HFF-Myc (cell line): Measurements from ENCODE around the gene AKT2.
A peak's percentile ranks its signal among the peaks of the same experiment; 100 is the strongest.
"Not testable (repeated sequence)": the region's sequence is repeated elsewhere in the genome, so short reads cannot be mapped to it uniquely, and the experiment has no call there.

Experiments
- DNase-seq: peaks from one replicate; pipeline ENCODE4 v3.0.0-alpha.2; 2011; ENCODE audit warnings: low read depth; ENCODE audit errors: extremely low read depth
- H3K4me3 ChIP-seq: replicated peaks from 2 replicates; pipeline ENCODE4 v1.5.1; 2011; ENCODE audit warnings: low read depth, mild to moderate bottlenecking, control low read depth, low read length
- TF ChIP-seq, protein P1 (sequence below): IDR thresholded peaks from 2 replicates; pipeline ENCODE4 v1.5.1; 2012; ENCODE audit warnings: mild to moderate bottlenecking, low read depth, low read length, control low read depth; ENCODE audit errors: missing control alignments

The AKT2 gene

DNA sequence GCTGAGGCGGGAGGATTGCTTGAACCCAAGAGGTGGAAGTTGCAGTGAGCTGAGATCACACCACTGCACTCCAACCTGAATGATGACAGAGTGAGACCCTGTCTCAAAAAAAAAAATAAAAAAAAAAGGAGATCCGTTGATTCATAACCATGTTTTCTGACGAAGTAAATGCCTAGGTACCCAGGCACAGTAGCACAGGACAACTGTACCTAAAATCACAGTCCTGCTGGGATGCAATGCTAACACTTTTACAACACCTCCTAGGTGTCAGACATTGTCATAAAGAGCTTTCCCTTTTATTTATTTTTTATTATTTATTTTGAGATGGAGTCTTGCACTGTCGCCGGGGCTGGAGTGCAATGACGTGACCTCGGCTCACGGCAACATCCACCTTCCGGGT is 64.5 kb downstream of the AKT2 start:
- DNase-seq = no peak
- TF ChIP-seq, protein P1, sequence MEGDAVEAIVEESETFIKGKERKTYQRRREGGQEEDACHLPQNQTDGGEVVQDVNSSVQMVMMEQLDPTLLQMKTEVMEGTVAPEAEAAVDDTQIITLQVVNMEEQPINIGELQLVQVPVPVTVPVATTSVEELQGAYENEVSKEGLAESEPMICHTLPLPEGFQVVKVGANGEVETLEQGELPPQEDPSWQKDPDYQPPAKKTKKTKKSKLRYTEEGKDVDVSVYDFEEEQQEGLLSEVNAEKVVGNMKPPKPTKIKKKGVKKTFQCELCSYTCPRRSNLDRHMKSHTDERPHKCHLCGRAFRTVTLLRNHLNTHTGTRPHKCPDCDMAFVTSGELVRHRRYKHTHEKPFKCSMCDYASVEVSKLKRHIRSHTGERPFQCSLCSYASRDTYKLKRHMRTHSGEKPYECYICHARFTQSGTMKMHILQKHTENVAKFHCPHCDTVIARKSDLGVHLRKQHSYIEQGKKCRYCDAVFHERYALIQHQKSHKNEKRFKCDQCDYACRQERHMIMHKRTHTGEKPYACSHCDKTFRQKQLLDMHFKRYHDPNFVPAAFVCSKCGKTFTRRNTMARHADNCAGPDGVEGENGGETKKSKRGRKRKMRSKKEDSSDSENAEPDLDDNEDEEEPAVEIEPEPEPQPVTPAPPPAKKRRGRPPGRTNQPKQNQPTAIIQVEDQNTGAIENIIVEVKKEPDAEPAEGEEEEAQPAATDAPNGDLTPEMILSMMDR = no peak
- H3K4me3 ChIP-seq = no peak overlapping the region

DNA sequence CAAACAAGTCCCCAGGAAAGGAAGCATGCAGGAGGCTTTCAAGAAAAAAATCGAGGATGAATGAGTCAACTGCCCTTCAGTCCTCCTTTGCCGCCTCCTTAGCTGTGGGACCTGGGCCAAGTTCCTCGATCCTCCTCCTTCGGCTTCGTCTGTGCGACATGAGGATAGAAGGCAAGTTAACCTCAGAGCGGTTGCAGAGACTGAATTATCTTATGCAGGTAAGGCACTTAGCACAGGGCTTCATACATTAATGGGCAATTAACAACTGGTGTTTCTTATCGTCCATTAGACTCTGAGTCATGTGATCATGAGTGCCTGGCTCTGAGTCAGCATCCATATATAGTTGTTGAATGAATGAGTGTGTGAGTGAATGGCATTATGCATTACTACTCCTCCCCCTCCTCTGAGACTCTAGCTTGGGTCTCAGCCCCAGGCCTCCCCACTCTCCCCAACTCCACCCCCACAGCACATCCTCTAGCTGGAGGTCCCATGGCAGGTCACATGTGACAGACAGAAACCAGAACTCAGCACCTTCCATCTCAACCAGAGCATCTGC is 65.3 kb downstream of the AKT2 start:
- DNase-seq = no peak
- TF ChIP-seq, protein P1 = no peak
- no peak overlapping the region for H3K4me3 ChIP-seq

DNA sequence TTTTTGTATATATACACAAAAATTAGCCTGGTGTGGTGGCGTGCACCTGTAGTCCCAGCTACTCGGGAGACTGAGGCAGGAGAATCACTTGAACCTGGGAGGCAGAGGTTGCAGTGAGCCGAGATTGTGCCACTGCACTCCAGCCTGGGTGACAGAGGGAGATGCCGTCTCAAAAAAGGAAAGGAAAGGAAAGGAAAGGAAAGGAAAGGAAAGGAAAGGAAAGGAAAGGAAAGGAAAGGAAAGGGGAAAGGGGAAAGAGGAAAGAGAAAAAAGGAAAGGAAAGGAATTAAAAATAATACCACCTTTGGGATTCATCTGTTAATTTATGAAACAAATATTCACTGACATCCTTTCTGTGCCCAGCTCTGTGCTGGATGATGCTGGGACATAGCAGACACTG is 66.1 kb downstream of the AKT2 start:
- H3K4me3 ChIP-seq, DNase-seq: not testable (repeated sequence)

DNA sequence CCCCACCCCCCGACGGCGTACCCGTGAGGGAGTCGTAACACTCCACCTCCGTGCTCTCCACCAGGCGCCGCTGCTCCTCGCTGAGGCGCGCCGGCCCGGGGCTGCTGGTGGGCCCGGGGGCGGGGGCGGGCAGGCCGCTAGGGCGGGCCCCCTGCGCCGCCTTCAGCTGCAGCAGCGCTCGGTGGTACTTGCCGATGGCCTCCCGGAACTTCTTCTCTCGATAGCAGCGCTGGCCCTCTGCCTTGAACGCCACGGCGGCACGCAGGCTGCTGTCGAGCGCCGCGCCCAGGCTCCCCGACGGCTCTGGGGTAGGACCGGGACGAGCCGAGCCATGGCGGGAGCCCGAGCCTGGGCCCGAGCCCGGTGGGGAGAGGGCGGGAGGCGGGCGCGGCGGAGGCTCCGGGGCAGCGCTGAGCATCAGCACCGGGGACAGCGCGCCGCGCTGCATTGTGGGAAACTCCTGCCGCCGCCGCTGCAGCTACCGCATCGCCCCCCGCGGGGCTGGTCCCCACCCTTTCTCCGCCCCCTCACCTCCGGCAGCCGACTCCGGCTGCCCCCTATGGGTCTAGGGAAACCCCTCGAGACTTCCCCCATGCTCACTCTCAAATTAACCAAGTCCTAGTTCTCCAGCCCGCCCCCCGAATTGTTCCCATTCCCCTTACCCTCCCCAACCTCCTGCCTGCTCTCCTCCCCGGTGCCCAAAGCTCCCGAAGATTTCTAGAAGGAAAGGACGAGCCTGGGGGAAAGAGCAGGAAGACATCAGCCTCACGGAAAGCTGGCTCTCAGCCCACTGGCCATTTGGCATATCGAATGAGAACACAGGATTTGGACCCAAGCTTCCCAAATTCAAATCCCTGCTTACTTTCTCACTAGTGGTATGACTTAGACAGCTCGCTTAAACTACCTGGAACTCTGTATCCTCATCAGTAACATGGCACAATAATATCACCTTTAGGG is 66.9 kb downstream of the AKT2 start, which contains the start of gene TTC9B:
Gene TTC9B (minus strand): TSS at position 451 of the 957 bp plus-strand sequence. CDS start 3 bp downstream, at position 448.
- TF ChIP-seq, protein P1 = no peak
- no peak for DNase-seq
- no peak within 1 kb of the TSS for H3K4me3 ChIP-seq

DNA sequence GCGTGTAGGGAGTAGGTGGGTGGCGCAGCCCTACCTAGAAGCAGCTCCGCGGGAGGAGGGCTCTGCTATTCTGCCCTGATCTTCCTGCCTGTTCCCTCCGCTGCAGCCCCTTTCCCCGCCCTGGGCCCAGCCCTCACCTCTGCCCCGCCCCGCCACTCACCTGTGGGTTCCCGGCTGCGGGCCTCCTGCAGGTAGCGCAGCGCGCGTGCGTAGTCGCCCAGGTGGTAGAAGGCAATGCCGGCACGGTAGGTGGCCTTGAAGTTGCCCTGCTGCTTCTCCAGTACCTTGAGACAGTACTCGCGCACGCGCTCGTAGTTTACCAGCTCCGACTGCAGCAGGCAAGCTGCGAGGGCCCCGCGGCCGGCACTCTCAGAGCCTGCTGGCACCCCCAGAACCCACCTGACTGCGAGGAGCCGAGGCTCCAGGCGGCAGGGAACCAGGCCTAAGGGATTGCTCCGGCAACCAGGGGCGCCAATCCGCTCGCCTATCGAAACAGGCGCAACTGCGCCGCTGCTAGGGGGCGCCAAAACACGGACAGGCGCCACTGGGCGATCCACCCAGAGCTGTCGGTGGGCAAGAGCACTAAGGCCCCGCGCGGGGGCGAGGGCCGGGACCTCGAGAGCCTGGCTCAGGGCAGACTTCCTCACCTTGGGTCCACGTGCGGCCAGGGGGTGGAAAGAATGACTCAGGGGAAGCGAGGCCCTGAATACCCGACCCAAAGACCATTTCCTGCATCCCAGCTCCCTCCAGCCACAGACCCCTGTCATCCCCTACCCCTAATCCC is 67.9 kb downstream of the AKT2 start:
- TF ChIP-seq, protein P1 = peak; percentile 59
- no peak for DNase-seq
- H3K4me3 ChIP-seq = no peak overlapping the region

DNA sequence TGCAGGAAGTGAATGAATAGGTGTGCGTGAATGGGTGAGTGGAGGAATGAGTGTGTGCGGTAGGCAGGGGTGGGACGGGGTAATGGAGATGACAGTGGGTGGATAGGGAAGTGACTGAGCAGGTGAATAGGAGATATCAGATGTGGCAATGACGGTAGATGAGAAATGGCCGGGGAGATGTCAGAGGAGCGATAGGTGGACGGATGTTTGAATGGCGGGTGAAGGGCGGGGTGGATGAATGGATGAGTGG is 68.4 kb downstream of the AKT2 start:
- no peak for DNase-seq
- H3K4me3 ChIP-seq = no peak overlapping the region
- TF ChIP-seq, protein P1 = no peak

DNA sequence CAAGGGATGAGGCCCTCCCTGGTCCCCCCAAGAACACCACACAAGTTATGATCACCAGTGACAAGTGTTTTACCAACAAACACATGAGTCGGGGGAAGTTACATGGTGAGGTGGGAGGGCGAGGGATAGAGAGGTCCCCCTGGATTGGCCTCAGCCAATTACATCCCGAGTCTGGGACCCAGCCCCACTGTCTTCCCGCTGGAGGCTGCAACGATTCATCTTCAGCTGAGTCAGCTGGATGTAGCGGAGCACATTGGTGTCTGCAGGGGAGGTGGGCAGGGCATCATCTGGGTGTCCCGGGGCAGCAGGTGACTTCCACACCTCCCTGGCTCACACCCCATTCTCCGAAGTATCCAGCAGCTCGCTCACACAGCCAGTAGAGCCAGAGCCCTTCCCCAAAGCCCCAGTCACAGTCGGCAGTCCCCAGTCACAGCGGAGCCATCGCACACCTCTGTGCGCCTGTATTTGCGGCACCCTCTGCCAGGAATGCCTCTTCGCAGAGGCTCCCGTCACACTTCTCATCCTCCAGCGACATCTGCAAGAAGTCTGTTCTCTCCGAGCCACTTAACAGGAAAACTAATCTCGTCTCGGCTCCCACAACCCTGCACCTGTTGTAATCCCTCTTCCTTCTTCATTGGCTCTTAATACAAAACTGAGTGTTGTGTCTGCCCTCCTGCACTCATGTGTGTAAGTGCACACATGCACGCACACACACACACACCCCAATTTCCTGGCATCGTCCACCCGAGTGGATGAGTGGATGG is 69.0 kb downstream of the AKT2 start:
- TF ChIP-seq, protein P1 = no peak
- no peak overlapping the region for H3K4me3 ChIP-seq
- no peak for DNase-seq
